Umbilical cord (tissue), 2 donors: ENCODE measurements around the gene IGFL3. TPM values are rescaled to one million over a fixed set of nuclear protein-coding genes. Genes with fewer than 3 reads are reported as not detected.

Experiments
- DNase-seq: peaks from one replicate; pipeline ENCODE4 v3.0.0-alpha.2; 2015; ENCODE audit warnings: low spot score
- total RNA-seq: library from RNA; depleted of rRNA; stranded (reverse); fragments of >200 nt; gene quantifications from one replicate; pipeline ENCODE4 v1.2.3, GENCODE V29; 2014; ENCODE audit warnings: low replicate concordance; ENCODE audit not compliant: insufficient read depth

Gene IGFL3
- total RNA-seq, 1 donor from 2014 or later, result not detected

- peak; percentile 67 for DNase-seq
These were observed 47.3 kb downstream of the IGFL3 start for GRCh38 chr19:46076951-46077814.

DNA sequence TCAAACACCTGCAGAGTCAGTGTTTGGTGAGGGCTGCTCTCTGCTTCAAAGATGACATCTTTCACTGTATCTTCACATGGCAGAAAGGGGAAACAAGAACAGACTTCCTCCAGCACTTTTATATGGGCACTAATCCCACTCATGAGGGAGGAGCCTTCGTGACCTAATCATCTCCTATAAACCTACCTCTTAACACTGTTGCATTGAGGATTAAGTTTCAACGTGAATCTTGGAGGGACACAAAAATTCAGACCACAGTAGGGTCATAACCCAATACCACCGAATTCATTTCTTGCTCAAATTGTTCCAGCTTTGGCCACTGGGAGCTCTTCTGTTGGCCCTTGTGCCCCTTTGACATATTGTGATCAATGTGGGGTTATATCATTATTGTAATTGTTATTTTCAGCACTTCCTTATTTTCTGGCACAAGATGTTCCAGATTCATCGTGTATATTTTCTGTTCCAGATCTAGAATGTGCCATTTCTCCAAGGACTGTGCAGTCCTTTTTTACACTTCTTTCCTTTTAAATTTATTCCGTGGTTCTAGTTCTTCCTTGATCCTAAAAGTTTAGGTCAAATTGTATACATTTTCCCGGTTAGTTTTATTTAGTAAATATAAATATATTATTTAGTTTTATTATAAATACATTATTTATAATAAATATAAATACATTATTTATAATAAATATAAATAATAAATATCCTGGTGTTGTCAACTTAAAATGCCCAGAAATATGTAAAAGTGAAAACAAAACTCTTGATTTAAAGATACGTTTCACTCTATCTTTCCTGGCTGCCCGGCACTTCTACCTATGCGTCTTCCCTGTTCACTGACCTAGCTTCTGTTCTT is 48.2 kb downstream of the IGFL3 start:
- no peak for DNase-seq

DNA sequence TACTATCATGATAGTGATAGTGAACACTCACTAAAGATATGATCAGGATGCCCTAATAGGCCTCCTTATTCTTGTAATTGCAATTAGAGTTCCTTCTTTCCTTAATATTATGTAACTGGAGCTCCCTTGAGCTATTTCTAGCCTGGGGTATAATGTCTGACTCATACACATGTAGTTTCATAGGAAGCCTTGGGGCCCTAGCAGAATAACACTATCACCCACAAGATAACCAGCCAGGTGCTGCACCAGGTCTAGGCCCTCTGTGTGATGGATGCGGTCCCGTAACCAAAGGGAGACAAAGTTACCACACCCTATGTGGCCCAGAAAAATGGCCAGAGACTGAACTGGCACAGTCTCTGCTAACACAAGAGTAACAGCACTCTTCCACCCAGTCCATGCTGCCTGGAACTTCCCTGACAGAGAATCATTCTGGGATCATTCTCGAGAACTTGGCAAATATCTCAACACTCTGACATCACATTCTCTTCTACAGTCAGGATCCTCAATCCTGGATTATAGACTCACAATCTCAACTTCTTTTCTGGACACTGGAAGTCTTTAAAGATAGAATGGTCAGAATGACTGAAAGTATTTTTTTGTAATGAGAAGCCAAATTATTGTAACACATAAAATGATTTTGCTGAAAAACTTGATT is 51.1 kb downstream of the IGFL3 start:
- DNase-seq, result peak; percentile 22

Other genes starting within 250 kb of the IGFL3 start
- 16.9 TPM for gene IRF2BP1, start 238.5 kb downstream of the IGFL3 start, total RNA-seq
- not detected for gene MYPOP, start 222.1 kb downstream of the IGFL3 start, total RNA-seq
- not detected for gene NANOS2, start 209.9 kb downstream of the IGFL3 start, total RNA-seq
- gene NOVA2, start 150.8 kb downstream of the IGFL3 start, total RNA-seq, result 6.0 TPM
- 5.8 TPM for gene CCDC61, start 129.2 kb downstream of the IGFL3 start, total RNA-seq
- gene PGLYRP1, start 101.6 kb downstream of the IGFL3 start, total RNA-seq, result not detected
- gene IGFL4, start 83.7 kb downstream of the IGFL3 start, total RNA-seq, result 3.4 TPM
- 35.6 TPM for gene IGFL2, start 23.6 kb upstream of the IGFL3 start, total RNA-seq
- not detected for gene IGFL1, start 105.1 kb upstream of the IGFL3 start, total RNA-seq
- gene HIF3A, start 172.4 kb upstream of the IGFL3 start, total RNA-seq, result 66.4 TPM
- 33.9 TPM for gene PPP5C, start 222.4 kb upstream of the IGFL3 start, total RNA-seq